Vagina (tissue), 2 donors: ENCODE measurements around the gene MT1H. TPM values are rescaled to one million over a fixed set of nuclear protein-coding genes. Genes with fewer than 3 reads are reported as not detected.
"Not testable (repeated sequence)": the region's sequence is repeated elsewhere in the genome, so short reads cannot be mapped to it uniquely, and the experiment has no call there.

Experiments
- DNase-seq, 2 donors: peaks; one replicate each; pipeline ENCODE4 v3.0.0-alpha.2; 2017; ENCODE audit errors: extremely low spot score in 2 of 2
- H3K27ac ChIP-seq: fragments of 200-600 bp; sonication (generic); one replicate; pipeline ENCODE4 v1.5.1; 2019
- H3K27me3 ChIP-seq: fragments of 200-600 bp; sonication (generic); one replicate; pipeline ENCODE4 v1.5.1; 2019
- H3K36me3 ChIP-seq, 2 donors: fragments of 200-600 bp; sonication (generic); one replicate each; pipeline ENCODE4 v1.5.1; 2017 to 2019
- H3K4me1 ChIP-seq: fragments of 200-600 bp; sonication (generic); one replicate; pipeline ENCODE4 v1.5.1; 2019
- H3K4me3 ChIP-seq, 2 donors: fragments of 200-600 bp; sonication (generic); 1 replicate in 1 of 2; 2 replicates in 1 of 2; pipeline ENCODE4 v1.5.1; 2016 to 2019
- H3K9me3 ChIP-seq: fragments of 200-600 bp; sonication (generic); one replicate; pipeline ENCODE4 v1.5.1; 2019
- CTCF ChIP-seq, 3 experiments: fragments of 450-650 bp in 2 of 3; fragments of 200-600 bp in 1 of 3; sonication (generic) in 1 of 3; IDR thresholded peaks; one replicate each; pipeline ENCODE4 v1.5.1; 2017 to 2019; ENCODE audit warnings: antibody characterized with exemption in 3 of 3, mild to moderate bottlenecking in 2 of 3, moderate library complexity in 2 of 3
- POLR2A ChIP-seq, 2 donors: fragments of 450-650 bp; IDR thresholded peaks; one replicate each; pipeline ENCODE4 v1.6.1; 2017; ENCODE audit warnings: antibody characterized with exemption in 2 of 2, mild to moderate bottlenecking in 2 of 2, moderate library complexity in 2 of 2
- POLR2AphosphoS5 ChIP-seq, 2 donors: sonication (generic); formaldehyde crosslinking; IDR thresholded peaks; one replicate each; pipeline ENCODE4 v1.9.0; 2017; ENCODE audit warnings: antibody characterized with exemption in 2 of 2, mild to moderate bottlenecking in 2 of 2, low read depth in 1 of 2; ENCODE audit not compliant: insufficient read depth in 1 of 2
- intact Hi-C: fragments of 100-400 bp; cut with DNase I; formaldehyde crosslinking; loops from one replicate; pipeline ENCODE4 v1.15.1; 2023
- total RNA-seq: library from RNA; depleted of rRNA; stranded (reverse); fragments of >200 nt; gene quantifications from one replicate; pipeline ENCODE4 v1.2.3, GENCODE V29; 2016

Gene MT1H
- total RNA-seq, 1 donor from 2014 or later: not detected

GRCh38 chr16:56653218-56653617, 16.4 kb upstream of the MT1H start:
- Histone ChIP-seq H3K27ac (no peak overlapping the region), H3K36me3 (no peaks in the 10 kb centered on the region), H3K4me3 (no peak overlapping the region), H3K27me3 (no peaks in the 10 kb centered on the region), H3K9me3 (no peaks in the 10 kb centered on the region), H3K4me1 (peaks cover 12% of the 10 kb centered on the region)
- intact Hi-C loops: no loop called here
- no peak for DNase-seq
- TF ChIP-seq CTCF (IDR thresholded peaks at IDR 0.05) (no peak), POLR2A (IDR thresholded peaks at IDR 0.05) (no peak)

- Histone ChIP-seq H3K27ac (peak within 1 kb of the TSS; percentile 57), H3K4me1 (peaks cover 22% of the 10 kb centered on the region), H3K36me3 (no peaks in the 10 kb centered on the region), H3K9me3 (no peaks in the 10 kb centered on the region), H3K4me3 (peak within 1 kb of the TSS; percentile 52 to 62), H3K27me3 (no peaks in the 10 kb centered on the region)
- TF ChIP-seq POLR2A (IDR thresholded peaks at IDR 0.05): no peak
- TF ChIP-seq POLR2AphosphoS5 (IDR thresholded peaks at IDR 0.05; ENCODE audit: insufficient read depth in 1 of 2, low read depth in 1 of 2): peak in 1 of 2 donors; percentile 57
- intact Hi-C loops: no loop called here
- DNase-seq: peak in 1 of 2 donors; percentile 92
Measured at GRCh38 chr16:56657555-56658326, 11.9 kb upstream of the MT1H start, which contains the start of gene MT1F. Gene MT1F, plus strand, starts transcription at chr16:56657959. Its CDS starts 100 bp downstream, at chr16:56658059.

GRCh38 chr16:56658327-56658875, 11.2 kb upstream of the MT1H start:
- H3K27ac ChIP-seq: no peak overlapping the region
- H3K9me3 ChIP-seq: no peaks in the 10 kb centered on the region

GRCh38 chr16:56662357-56663354, 7.0 kb upstream of the MT1H start:
- H3K9me3 ChIP-seq: no peaks in the 10 kb centered on the region
- no peaks in the 10 kb centered on the region for H3K36me3 ChIP-seq
- H3K27me3 ChIP-seq: no peaks in the 10 kb centered on the region
- H3K27ac ChIP-seq: no peak overlapping the region
- no peak for DNase-seq
- TF ChIP-seq POLR2AphosphoS5 (IDR thresholded peaks at IDR 0.05; ENCODE audit: insufficient read depth in 1 of 2, low read depth in 1 of 2) (no peak), CTCF (IDR thresholded peaks at IDR 0.05) (no peak), POLR2A (IDR thresholded peaks at IDR 0.05) (no peak)
- peak overlapping the region; percentile 13 to 23 for H3K4me3 ChIP-seq
- intact Hi-C loops: no loop called here
- H3K4me1 ChIP-seq: peaks cover 24% of the 10 kb centered on the region

More at GRCh38 chr16:56658327-56658875, 11.2 kb upstream of the MT1H start:
- Histone ChIP-seq H3K4me1 (peaks cover 27% of the 10 kb centered on the region), H3K27me3 (no peaks in the 10 kb centered on the region), H3K36me3 (no peaks in the 10 kb centered on the region), H3K4me3 (peak overlapping the region; percentile 52 to 62)
- TF ChIP-seq CTCF (IDR thresholded peaks at IDR 0.05) (no peak), POLR2A (IDR thresholded peaks at IDR 0.05) (no peak), POLR2AphosphoS5 (IDR thresholded peaks at IDR 0.05; ENCODE audit: insufficient read depth in 1 of 2, low read depth in 1 of 2) (no peak)
- no peak for DNase-seq
- intact Hi-C loops: no loop called here

GRCh38 chr16:56664506-56664905, 5.1 kb upstream of the MT1H start:
- Histone ChIP-seq H3K9me3 (no peaks in the 10 kb centered on the region), H3K4me3 (no peak overlapping the region), H3K36me3 (no peaks in the 10 kb centered on the region), H3K27ac (no peak overlapping the region), H3K4me1 (peaks cover 26% of the 10 kb centered on the region), H3K27me3 (no peaks in the 10 kb centered on the region)
- DNase-seq: no peak
- no peak for TF ChIP-seq POLR2AphosphoS5 (IDR thresholded peaks at IDR 0.05; ENCODE audit: insufficient read depth in 1 of 2, low read depth in 1 of 2)
- intact Hi-C loops: no loop called here

GRCh38 chr16:56665286-56666261, 4.0 kb upstream of the MT1H start:
- intact Hi-C loops, H3K9me3 ChIP-seq, H3K27me3 ChIP-seq, H3K27ac ChIP-seq, H3K4me3 ChIP-seq, H3K36me3 ChIP-seq, DNase-seq: not testable (repeated sequence)
- peaks cover 31% of the 10 kb centered on the region for H3K4me1 ChIP-seq
